BJ (cell line): ENCODE measurements around the gene C1QTNF8. TPM values are rescaled to one million over a fixed set of nuclear protein-coding genes. Genes with fewer than 3 reads are reported as not detected.

Source experiments
- CTCF ChIA-PET: fragments of 350-600 bp; formaldehyde crosslinking; extraction: SDS; loops from one replicate; lab custom pipeline; 2021; ENCODE audit warnings: antibody characterized with exemption, inconsistent platforms; lab: Yijun Ruan, JAX
- POLR2A ChIA-PET: fragments of 300-600 bp; sonication (Branson Sonifier 250); formaldehyde crosslinking; extraction: SDS; loops from one replicate; lab custom pipeline; 2021; ENCODE audit warnings: antibody characterized with exemption; lab: Charles Lee
- DNase-seq: peaks from one replicate; pipeline ENCODE4 v3.0.0-alpha.2; 2011; ENCODE audit warnings: low read depth
- H3K27me3 ChIP-seq: 2 replicates; pipeline ENCODE4 v1.6.0; 2011; ENCODE audit warnings: low read length; ENCODE audit not compliant: control insufficient read depth, insufficient read depth
- H3K36me3 ChIP-seq: 2 replicates; pipeline ENCODE4 v1.5.1; 2011; ENCODE audit warnings: low read length; ENCODE audit not compliant: control insufficient read depth, insufficient read depth
- H3K4me3 ChIP-seq: 2 replicates; pipeline ENCODE4 v1.5.1; 2011; ENCODE audit warnings: low read depth, mild to moderate bottlenecking, control low read depth, low read length
- polyA plus RNA-seq: library from polyadenylated mRNA; depleted of rRNA; stranded (reverse); fragments of >200 nt; gene quantifications from 2 replicates; pipeline ENCODE4 v1.2.3, GENCODE V29; 2011
- TF ChIP-seq, protein P1 (sequence below): IDR thresholded peaks from 2 replicates; pipeline ENCODE4 v1.5.1; 2011; ENCODE audit warnings: low read depth, mild to moderate bottlenecking, control low read depth, inconsistent platforms, low read length, moderate library complexity; ENCODE audit not compliant: insufficient read depth

C1QTNF8 gene
- polyA plus RNA-seq, 1 experiment, result not detected

- ChIA-PET POLR2A (no interaction called here), CTCF (interaction anchor here (0.6 kb wide), 1 partner anchor 264 kb away, joined by 3 read pairs; no protein-coding TSS in a partner anchor)
- peaks cover 2% of the 10 kb centered on the region; the same call in 1 of the 2 replicates for H3K27me3 ChIP-seq
- H3K36me3 ChIP-seq, result no peaks in the 10 kb centered on the region
- no peak overlapping the region for H3K4me3 ChIP-seq
- TF ChIP-seq, protein P1, sequence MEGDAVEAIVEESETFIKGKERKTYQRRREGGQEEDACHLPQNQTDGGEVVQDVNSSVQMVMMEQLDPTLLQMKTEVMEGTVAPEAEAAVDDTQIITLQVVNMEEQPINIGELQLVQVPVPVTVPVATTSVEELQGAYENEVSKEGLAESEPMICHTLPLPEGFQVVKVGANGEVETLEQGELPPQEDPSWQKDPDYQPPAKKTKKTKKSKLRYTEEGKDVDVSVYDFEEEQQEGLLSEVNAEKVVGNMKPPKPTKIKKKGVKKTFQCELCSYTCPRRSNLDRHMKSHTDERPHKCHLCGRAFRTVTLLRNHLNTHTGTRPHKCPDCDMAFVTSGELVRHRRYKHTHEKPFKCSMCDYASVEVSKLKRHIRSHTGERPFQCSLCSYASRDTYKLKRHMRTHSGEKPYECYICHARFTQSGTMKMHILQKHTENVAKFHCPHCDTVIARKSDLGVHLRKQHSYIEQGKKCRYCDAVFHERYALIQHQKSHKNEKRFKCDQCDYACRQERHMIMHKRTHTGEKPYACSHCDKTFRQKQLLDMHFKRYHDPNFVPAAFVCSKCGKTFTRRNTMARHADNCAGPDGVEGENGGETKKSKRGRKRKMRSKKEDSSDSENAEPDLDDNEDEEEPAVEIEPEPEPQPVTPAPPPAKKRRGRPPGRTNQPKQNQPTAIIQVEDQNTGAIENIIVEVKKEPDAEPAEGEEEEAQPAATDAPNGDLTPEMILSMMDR, result no peak
- no peak for DNase-seq
These were observed 18.0 kb upstream of the C1QTNF8 start for GRCh38 chr16:1113889-1114526.

GRCh38 chr16:1113489-1113888, 17.4 kb upstream of the C1QTNF8 start:
- Histone ChIP-seq H3K27me3 (peaks cover 2% of the 10 kb centered on the region), H3K36me3 (no peaks in the 10 kb centered on the region), H3K4me3 (no peak overlapping the region)
- TF ChIP-seq, protein P1, result no peak
- DNase-seq, result no peak
- ChIA-PET CTCF (no interaction called here), POLR2A (no interaction called here)

- CTCF ChIA-PET, result interaction anchor here (0.6 to 1.8 kb wide), 3 partner anchors 9 to 70 kb away, joined by 3 to 6 read pairs (median 3); no protein-coding TSS in a partner anchor
- no peak for DNase-seq
- TF ChIP-seq, protein P1, result no peak
- no peak overlapping the region for H3K4me3 ChIP-seq
- peaks cover 3% of the 10 kb centered on the region for H3K27me3 ChIP-seq
- POLR2A ChIA-PET, result no interaction called here
- H3K36me3 ChIP-seq, result no peaks in the 10 kb centered on the region
These were observed 16.6 kb upstream of the C1QTNF8 start for GRCh38 chr16:1112506-1113184.

GRCh38 chr16:1109648-1110047, 13.6 kb upstream of the C1QTNF8 start:
- Histone ChIP-seq H3K27me3 (peaks cover 3% of the 10 kb centered on the region), H3K36me3 (no peaks in the 10 kb centered on the region), H3K4me3 (no peak overlapping the region)
- POLR2A ChIA-PET, result no interaction called here
- CTCF ChIA-PET, result interaction anchor here (0.6 kb wide), 1 partner anchor 33 kb away, joined by 3 read pairs; no protein-coding TSS in a partner anchor
- TF ChIP-seq, protein P1, result no peak
- DNase-seq, result no peak

DNA sequence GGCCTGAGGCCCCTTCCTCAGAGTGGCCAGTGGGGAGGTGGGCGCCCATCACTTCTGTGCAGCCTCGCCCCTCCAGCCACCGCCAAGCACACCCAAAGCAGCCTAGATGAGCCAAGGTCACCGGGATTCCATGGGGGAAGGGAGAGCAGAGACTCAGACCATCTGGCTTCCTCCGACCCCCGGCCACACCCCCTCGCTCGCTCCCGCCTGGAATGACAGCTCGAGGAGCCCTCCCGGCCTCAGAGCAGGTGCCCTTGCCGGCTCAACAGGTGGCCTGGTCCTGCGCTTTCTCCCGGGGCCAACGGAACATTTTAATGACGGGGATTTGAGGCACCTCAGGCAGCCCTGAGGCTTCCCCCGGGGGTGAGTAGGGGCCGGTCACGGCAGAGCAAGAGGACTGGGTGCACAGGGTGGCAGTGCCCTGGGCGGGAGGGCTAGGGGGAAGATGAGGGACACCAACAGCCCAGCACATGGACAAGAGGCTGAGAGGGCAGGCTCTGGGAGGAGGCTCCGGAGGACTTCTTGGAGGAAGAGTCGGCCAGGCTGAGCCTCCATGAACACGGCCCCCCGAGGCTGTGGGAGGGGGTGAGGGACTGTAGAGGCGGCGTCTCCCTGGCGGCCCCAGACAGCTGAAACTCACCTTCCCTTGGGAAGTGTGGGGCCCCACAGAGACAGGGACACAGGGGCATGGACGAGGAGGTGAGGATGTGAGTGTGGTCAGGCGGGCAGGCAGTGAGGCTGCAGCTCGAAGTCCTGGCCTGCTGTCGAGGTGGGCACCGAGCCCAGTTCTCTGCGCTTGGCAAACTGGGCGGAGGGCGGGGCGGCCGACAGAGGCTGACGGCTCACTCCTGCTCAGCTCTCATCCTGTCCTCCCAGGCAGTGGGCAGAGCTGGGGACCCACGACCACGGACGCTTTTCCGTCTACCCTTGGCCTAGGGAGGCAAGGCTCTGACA, 12.5 kb upstream of the C1QTNF8 start:
- TF ChIP-seq, protein P1, result no peak
- POLR2A ChIA-PET, result no interaction called here

More for the DNA sequence above, 12.5 kb upstream of the C1QTNF8 start:
- no peak for DNase-seq
- Histone ChIP-seq H3K36me3 (no peaks in the 10 kb centered on the region), H3K27me3 (peaks cover 3% of the 10 kb centered on the region), H3K4me3 (no peak overlapping the region)
- CTCF ChIA-PET, result interaction anchor here (1.4 kb wide), 1 partner anchor 73 kb away, joined by 3 read pairs; no protein-coding TSS in a partner anchor
